RPMI8226 (cell line): Measurements from ENCODE around the gene PSTPIP1.
A peak's percentile ranks its signal among the peaks of the same experiment; 100 is the strongest.

ENCODE experiments used
- DNase-seq: peaks from one replicate; pipeline ENCODE4 v3.0.0-alpha.2; 2015

The PSTPIP1 gene

DNA sequence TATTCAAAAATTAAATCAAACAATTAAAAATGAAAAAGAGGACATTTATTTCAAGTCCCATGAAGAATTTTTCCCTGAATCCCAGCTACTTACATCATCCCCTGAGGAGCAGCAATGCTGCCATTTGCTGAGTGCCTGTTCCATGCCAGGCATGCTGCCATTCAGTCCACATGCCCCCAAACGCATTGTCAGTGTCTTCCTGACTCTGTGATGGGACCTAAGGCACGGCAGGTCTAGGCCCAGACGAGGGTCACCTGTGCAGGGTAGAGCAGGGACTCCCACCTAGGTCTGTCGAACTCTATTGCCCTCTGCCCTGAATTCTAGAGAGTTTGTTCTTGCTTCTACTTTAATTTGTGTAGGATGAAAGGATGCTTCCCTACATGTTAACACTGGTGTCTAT is 7.0 kb downstream of the PSTPIP1 start:
- DNase-seq, result no peak

GRCh38 chr15:77002436-77002835 is 7.5 kb downstream of the PSTPIP1 start:
- no peak for DNase-seq

GRCh38 chr15:77002954-77003912 is 8.3 kb downstream of the PSTPIP1 start:
- peak; percentile 61 for DNase-seq

- DNase-seq, result no peak
Measured at GRCh38 chr15:77004189-77004588, 9.3 kb downstream of the PSTPIP1 start.

GRCh38 chr15:77009176-77009575 is 14.2 kb downstream of the PSTPIP1 start:
- DNase-seq, result no peak

DNA sequence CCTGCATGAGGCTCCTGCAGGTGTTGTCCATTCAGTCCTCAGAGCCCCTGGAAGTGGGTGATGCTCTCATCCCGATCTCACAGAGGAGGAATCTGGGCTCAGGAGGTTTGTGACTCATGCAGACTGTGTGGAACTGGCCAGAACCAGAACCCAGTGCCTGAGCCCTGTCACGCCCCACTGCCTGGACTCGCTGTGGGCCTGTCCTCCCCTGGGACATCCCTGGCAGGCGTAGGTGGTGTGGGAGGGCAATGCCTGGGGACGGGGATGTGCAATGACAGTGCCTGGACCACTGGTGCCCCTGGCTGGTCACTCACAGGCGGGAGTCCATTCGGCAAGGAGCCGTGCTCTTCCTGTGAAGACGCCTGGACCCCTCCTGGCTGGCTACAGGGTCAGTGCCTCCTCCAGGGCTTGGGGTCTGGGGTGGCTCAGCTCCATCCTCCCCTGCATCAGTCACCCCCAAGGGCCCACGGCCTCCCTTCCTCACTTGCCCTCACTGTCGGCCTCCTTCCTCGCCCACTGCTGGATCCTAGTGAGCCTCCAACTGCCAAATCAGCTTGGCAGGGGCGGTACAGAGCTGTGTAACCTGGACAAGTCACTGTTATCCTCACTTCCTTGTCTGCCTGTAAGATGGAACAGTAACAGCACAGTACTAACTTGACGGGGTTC is 14.9 kb downstream of the PSTPIP1 start:
- no peak for DNase-seq

GRCh38 chr15:77010312-77010686 is 15.4 kb downstream of the PSTPIP1 start:
- peak; percentile 55 for DNase-seq

- no peak for DNase-seq
Measured at GRCh38 chr15:77010857-77011256, 15.9 kb downstream of the PSTPIP1 start.

DNA sequence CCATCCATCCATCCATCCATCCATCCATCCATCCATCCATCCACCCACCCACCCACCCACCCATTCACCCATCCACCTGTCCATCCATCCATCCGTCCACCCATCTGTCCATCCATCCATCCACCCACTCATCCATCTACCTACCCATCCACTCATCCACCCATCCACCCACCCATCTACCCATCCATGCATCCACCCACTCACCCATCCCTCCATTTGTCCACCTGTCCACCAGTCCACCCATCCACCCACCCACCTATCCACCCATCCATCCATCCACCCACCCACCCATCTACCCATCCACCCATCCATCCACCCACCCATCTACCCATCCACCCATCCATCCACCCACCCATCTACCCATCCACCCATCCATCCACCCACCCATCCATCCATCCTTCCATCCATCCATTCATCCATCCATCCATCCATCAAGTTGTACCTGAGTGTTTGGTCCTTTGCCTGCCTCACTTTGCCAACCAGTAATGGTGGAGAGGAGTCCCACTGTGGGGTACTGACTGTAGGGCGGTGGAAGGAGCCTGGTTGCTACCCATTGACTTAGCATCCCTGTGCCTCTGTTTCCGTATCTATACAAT is 17.3 kb downstream of the PSTPIP1 start:
- DNase-seq, result no peak

DNA sequence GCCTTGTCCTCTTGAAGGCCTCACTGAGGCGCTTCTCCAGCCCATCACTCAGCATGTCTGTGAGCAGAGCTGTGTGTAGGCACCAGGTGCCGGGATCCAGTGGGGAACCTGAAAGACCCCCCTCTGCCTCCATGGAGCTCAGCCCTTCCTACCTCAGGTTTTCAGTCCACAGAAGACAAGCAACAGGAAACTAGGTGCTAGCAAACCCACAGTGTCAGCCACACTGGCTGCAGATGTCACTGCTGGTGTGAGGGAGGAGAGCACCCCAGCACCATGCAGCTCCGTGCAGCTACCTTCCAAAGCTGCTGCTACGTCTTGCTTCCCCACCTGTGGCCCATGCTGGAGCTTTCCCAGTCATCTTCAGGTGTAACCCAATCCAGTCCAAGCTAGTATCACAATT is 17.9 kb downstream of the PSTPIP1 start:
- DNase-seq, result no peak

DNA sequence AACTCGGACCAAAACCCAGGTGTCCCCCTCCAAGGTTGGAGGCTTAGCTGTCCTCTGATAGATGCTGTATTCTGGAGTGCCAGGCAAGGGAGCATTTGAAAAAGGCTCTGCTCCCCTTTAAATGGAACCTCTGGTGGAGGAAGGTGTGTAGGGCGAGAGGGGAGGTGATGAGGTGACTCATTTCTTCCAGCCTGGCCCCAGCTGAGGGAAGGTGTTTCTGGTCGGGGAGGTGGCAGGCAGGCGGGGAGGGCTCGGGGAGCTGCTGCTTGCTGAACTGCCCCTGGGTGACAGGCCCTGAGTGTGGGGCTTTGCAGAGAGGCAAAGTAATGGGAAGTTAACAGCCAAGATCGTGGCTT is 18.8 kb downstream of the PSTPIP1 start:
- peak; percentile 48 for DNase-seq

GRCh38 chr15:77014132-77015081 is 19.5 kb downstream of the PSTPIP1 start:
- no peak for DNase-seq

GRCh38 chr15:77015646-77016320 is 20.9 kb downstream of the PSTPIP1 start:
- DNase-seq, result no peak

GRCh38 chr15:77016321-77016695 is 21.4 kb downstream of the PSTPIP1 start:
- DNase-seq, result no peak

- DNase-seq, result no peak
Measured at GRCh38 chr15:77017091-77017660, 22.2 kb downstream of the PSTPIP1 start.

GRCh38 chr15:77017761-77018720 is 23.1 kb downstream of the PSTPIP1 start:
- no peak for DNase-seq

DNA sequence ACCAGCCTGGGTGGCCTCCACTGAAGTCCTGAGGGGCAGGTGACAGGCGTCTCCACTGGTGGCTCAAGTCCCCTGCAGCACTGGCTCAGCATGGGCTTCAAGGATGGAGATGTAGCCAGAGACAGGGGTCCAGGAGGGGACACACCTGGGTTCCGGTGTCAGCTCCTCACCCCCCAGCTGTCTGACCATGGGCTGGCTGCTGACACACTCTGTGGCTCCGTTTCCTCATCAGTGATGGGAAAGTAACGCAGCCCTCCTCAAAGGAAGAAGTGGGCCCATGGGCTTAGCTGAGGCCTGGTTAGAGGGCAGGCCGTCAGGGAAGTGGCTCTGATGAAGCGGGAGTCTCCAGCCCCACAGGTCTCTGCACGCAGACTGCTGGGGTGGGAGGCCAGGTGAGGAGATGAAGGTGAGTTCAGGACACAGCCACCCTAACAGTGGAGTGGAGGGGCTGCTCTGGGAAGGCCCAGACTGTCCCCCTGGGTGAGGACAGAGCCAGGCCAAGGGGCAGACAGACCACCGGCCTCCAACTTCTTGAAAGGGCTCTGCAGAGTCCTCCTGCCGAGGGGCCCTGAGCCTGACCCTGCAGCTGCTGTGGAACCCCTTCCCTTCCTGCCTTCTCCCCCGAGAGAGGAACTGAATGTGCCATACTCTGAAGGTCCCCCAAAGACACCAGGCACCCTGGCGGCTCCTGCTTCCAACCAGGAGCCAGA is 24.0 kb downstream of the PSTPIP1 start:
- no peak for DNase-seq

DNA sequence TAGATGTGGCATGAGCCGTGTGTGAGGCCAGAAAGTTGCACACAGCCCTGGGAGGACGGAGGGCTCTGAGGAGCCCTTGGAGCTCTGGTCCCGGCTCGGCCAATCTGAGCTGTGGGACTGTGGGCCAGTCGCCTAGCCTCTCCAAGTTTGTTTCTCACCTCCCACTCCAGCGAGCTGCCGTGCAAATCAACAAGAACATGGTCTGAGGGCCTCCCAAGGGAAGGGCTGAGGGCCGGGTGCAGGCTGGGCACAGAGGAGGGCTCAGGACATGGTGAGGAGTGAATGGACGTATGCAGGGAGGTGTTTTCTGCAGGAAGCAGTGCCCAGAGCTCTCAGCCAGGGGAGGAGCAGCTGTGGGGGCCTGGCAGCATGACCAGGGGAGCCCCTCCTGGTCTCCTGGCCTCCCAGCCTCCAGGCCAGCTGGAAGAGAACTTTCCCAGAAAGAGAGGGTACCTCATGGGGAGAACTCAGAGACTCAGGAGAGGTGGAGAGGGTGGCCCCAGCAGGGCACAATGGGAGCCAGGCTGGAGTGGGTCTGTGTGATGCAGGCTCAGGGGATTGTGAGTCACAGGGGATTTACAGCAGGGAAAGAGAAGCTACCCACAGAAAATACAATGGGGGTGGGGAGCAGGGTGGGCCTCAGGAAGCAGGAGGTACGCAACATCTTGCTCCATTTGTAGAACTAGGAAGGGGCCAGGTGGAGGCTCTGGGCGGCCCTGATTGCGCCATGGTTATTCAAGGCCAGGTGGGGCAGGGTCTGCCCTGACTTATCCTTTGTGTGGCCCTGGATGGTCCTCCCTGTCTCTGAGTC is 24.8 kb downstream of the PSTPIP1 start:
- DNase-seq, result no peak
